ENCODE data around the gene NEMP1. TPM values are rescaled to one million over a fixed set of nuclear protein-coding genes. Genes with fewer than 3 reads are reported as not detected.
"Not testable (repeated sequence)": the region's sequence is repeated elsewhere in the genome, so short reads cannot be mapped to it uniquely, and the experiment has no call there.

The NEMP1 gene
- total RNA-seq, 1 experiment from 2014 or later, result 16.4 TPM

DNA sequence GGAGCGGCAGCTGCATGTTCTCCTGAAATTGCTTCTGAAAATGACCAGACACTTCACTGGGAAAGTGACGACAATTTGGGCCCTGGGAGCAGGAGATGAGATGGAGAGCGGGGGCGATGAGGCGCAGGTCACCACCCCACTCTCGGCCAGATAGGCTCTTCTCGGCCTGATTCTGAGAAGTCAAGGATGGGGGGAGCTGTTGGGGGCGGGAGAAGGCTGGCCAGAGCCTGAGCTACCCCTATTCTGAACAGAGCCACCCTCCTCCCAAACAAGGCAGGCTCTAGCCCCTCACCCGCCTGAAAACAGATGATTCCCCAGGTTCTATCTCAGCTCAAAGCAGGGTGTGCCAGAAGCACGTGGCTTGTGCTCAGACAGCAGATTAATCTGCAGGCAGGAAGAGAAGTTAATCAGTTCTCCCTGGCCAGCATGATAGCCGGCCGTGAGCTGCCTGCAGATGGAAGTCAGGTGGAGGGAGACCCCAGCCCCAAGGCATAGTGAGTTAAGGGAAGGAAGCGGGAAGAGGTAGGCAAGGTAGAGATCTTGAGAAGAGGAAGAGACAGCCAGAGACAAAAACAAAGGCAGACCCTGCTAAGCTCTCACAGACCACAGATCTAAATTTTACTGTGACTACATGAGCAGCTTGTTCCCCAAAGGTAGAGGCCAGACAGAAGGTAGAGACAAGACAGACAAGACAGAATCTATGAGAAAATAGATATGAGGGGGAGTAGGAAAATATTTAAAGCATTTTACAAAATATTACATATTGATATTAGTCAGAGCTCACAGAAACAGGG lies 51.4 kb downstream of the NEMP1 start:
- Histone ChIP-seq H3K27me3 (ENCODE audit: low read length) (peaks cover 18% of the 10 kb centered on the region), H3K79me2 (ENCODE audit: low read length) (no peaks in the 10 kb centered on the region), H3K4me3 (ENCODE audit: low read length) (no peak overlapping the region), H3K4me2 (ENCODE audit: low read length) (no peak overlapping the region), H3K4me1 (ENCODE audit: insufficient read depth, low read length) (no peaks in the 10 kb centered on the region), H4K20me1 (ENCODE audit: low read length) (no peaks in the 10 kb centered on the region), H3K9me3 (ENCODE audit: low read length) (no peaks in the 10 kb centered on the region), H3K27ac (ENCODE audit: low read length) (no peak overlapping the region), H2AFZ (ENCODE audit: low read length) (no peak overlapping the region), H3K9me2 (replicated peaks; ENCODE audit: low read length) (no peaks in the 10 kb centered on the region), H3K9ac (ENCODE audit: low read length) (no peak overlapping the region), H3K36me3 (ENCODE audit: low read depth, low read length) (no peaks in the 10 kb centered on the region), H3F3A (ENCODE audit: low read length, unreplicated experiment) (no peaks in the 10 kb centered on the region)
- ChIA-PET POLR2A (ENCODE audit: unreplicated experiment) (no interaction called here), CTCF (no interaction called here)
- TF ChIP-seq EZH2phosphoT487 (IDR thresholded peaks at IDR 0.05; ENCODE audit: borderline replicate concordance, low read length) (no peak), EZH2 (IDR thresholded peaks at IDR 0.05; ENCODE audit: low read length, unreplicated experiment) (no peak)
- TF ChIP-seq, protein P1, sequence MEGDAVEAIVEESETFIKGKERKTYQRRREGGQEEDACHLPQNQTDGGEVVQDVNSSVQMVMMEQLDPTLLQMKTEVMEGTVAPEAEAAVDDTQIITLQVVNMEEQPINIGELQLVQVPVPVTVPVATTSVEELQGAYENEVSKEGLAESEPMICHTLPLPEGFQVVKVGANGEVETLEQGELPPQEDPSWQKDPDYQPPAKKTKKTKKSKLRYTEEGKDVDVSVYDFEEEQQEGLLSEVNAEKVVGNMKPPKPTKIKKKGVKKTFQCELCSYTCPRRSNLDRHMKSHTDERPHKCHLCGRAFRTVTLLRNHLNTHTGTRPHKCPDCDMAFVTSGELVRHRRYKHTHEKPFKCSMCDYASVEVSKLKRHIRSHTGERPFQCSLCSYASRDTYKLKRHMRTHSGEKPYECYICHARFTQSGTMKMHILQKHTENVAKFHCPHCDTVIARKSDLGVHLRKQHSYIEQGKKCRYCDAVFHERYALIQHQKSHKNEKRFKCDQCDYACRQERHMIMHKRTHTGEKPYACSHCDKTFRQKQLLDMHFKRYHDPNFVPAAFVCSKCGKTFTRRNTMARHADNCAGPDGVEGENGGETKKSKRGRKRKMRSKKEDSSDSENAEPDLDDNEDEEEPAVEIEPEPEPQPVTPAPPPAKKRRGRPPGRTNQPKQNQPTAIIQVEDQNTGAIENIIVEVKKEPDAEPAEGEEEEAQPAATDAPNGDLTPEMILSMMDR (conservative IDR thresholded peaks at IDR 0.05; ENCODE audit: low read depth, low read length), result no peak
- ATAC-seq (no peak), DNase-seq (no peak)
- intact Hi-C loops (cut with micrococcal nuclease), result no loop called here
- no TSS peak for BruUV-seq (replicated peaks)

- ChIA-PET CTCF (no interaction called here), POLR2A (ENCODE audit: unreplicated experiment) (no interaction called here)
Observed at GRCh38 chr12:57025196-57025595, 53.4 kb downstream of the NEMP1 start.

DNA sequence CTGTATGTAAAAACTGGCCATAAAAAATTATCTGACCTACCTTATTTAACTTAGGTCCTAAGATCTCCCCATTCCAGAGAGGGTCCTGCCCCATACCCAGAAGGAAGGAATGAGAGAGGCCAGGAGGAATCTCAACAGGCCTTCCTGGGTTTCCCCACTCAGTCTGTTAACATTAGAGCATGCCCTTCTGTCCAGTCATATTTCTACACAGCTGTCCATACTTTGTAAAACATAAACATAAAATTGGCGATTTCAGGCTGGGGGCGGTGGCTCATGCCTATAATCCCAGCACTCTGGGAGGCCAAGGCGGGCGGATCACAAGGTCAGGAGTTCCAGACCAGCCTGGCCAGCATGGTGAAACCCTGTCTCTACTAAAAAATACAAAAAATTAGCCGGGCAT lies 56.3 kb downstream of the NEMP1 start:
- H3K4me1 ChIP-seq (ENCODE audit: insufficient read depth, low read length); DNase-seq; H3K27me3 ChIP-seq (ENCODE audit: low read length); H3K9me2 ChIP-seq (replicated peaks; ENCODE audit: low read length); CTCF ChIA-PET; BruUV-seq (replicated peaks); H4K20me1 ChIP-seq (ENCODE audit: low read length); H3K27ac ChIP-seq (ENCODE audit: low read length); POLR2A ChIA-PET (ENCODE audit: unreplicated experiment); ATAC-seq; H3K9ac ChIP-seq (ENCODE audit: low read length); intact Hi-C loops (cut with micrococcal nuclease); H2AFZ ChIP-seq (ENCODE audit: low read length); H3F3A ChIP-seq (ENCODE audit: low read length, unreplicated experiment); H3K36me3 ChIP-seq (ENCODE audit: low read depth, low read length); H3K4me2 ChIP-seq (ENCODE audit: low read length); H3K4me3 ChIP-seq (ENCODE audit: low read length); H3K79me2 ChIP-seq (ENCODE audit: low read length); H3K9me3 ChIP-seq (ENCODE audit: low read length): not testable (repeated sequence)

More at GRCh38 chr12:57025196-57025595, 53.4 kb downstream of the NEMP1 start:
- TF ChIP-seq, protein P1 (conservative IDR thresholded peaks at IDR 0.05; ENCODE audit: low read depth, low read length), result no peak
- no peak for TF ChIP-seq EZH2phosphoT487 (IDR thresholded peaks at IDR 0.05; ENCODE audit: borderline replicate concordance, low read length)
- no peak for TF ChIP-seq EZH2 (IDR thresholded peaks at IDR 0.05; ENCODE audit: low read length, unreplicated experiment)
- DNase-seq (no peak), ATAC-seq (no peak)
- Histone ChIP-seq H3K9me3 (ENCODE audit: low read length) (no peaks in the 10 kb centered on the region), H3K36me3 (ENCODE audit: low read depth, low read length) (no peaks in the 10 kb centered on the region), H2AFZ (ENCODE audit: low read length) (no peak overlapping the region), H4K20me1 (ENCODE audit: low read length) (no peaks in the 10 kb centered on the region), H3K9ac (ENCODE audit: low read length) (no peak overlapping the region), H3K4me3 (ENCODE audit: low read length) (no peak overlapping the region), H3K27me3 (ENCODE audit: low read length) (peaks cover 18% of the 10 kb centered on the region), H3F3A (ENCODE audit: low read length, unreplicated experiment) (no peaks in the 10 kb centered on the region), H3K4me2 (ENCODE audit: low read length) (no peak overlapping the region), H3K9me2 (replicated peaks; ENCODE audit: low read length) (no peaks in the 10 kb centered on the region), H3K4me1 (ENCODE audit: insufficient read depth, low read length) (peaks cover under 1% of the 10 kb centered on the region; the same call in 1 of the 2 replicates), H3K27ac (ENCODE audit: low read length) (no peak overlapping the region), H3K79me2 (ENCODE audit: low read length) (no peaks in the 10 kb centered on the region)
- BruUV-seq (replicated peaks), result no TSS peak
- intact Hi-C loops (cut with micrococcal nuclease), result no loop called here
